ENCODE data around the gene PRR35.

Gene PRR35

GRCh38 chr16:586047-586644, 26.0 kb downstream of the PRR35 start:
- ChIA-PET POLR2A (no interaction called here), CTCF (interaction anchor here (2.5 kb wide), 1 partner anchor 11 kb away, joined by 6 read pairs; no protein-coding TSS in a partner anchor)
- no peak for DNase-seq (ENCODE audit: extremely low spot score)
- TF ChIP-seq, protein P1, sequence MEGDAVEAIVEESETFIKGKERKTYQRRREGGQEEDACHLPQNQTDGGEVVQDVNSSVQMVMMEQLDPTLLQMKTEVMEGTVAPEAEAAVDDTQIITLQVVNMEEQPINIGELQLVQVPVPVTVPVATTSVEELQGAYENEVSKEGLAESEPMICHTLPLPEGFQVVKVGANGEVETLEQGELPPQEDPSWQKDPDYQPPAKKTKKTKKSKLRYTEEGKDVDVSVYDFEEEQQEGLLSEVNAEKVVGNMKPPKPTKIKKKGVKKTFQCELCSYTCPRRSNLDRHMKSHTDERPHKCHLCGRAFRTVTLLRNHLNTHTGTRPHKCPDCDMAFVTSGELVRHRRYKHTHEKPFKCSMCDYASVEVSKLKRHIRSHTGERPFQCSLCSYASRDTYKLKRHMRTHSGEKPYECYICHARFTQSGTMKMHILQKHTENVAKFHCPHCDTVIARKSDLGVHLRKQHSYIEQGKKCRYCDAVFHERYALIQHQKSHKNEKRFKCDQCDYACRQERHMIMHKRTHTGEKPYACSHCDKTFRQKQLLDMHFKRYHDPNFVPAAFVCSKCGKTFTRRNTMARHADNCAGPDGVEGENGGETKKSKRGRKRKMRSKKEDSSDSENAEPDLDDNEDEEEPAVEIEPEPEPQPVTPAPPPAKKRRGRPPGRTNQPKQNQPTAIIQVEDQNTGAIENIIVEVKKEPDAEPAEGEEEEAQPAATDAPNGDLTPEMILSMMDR (IDR thresholded peaks at IDR 0.05; ENCODE audit: control extremely low read depth, extremely low read depth, low read depth, missing control alignments), result no peak

- CTCF ChIA-PET, result interaction anchor here (2.5 kb wide), 1 partner anchor 12 kb away, joined by 6 read pairs; no protein-coding TSS in a partner anchor
- DNase-seq (ENCODE audit: extremely low spot score), result no peak
- POLR2A ChIA-PET, result no interaction called here
- TF ChIP-seq, protein P1 (IDR thresholded peaks at IDR 0.05; ENCODE audit: control extremely low read depth, extremely low read depth, low read depth, missing control alignments), result no peak
Observed at GRCh38 chr16:586645-587590, 26.7 kb downstream of the PRR35 start.

- ChIA-PET CTCF (interaction anchor here (1.2 to 2.5 kb wide), 2 partner anchors 14 to 17 kb away, joined by 3 to 6 read pairs; no protein-coding TSS in a partner anchor), POLR2A (no interaction called here)
- no peak for DNase-seq (ENCODE audit: extremely low spot score)
- TF ChIP-seq, protein P1 (IDR thresholded peaks at IDR 0.05; ENCODE audit: control extremely low read depth, extremely low read depth, low read depth, missing control alignments), result no peak
Observed at GRCh38 chr16:588639-588888, 28.4 kb downstream of the PRR35 start.

DNA sequence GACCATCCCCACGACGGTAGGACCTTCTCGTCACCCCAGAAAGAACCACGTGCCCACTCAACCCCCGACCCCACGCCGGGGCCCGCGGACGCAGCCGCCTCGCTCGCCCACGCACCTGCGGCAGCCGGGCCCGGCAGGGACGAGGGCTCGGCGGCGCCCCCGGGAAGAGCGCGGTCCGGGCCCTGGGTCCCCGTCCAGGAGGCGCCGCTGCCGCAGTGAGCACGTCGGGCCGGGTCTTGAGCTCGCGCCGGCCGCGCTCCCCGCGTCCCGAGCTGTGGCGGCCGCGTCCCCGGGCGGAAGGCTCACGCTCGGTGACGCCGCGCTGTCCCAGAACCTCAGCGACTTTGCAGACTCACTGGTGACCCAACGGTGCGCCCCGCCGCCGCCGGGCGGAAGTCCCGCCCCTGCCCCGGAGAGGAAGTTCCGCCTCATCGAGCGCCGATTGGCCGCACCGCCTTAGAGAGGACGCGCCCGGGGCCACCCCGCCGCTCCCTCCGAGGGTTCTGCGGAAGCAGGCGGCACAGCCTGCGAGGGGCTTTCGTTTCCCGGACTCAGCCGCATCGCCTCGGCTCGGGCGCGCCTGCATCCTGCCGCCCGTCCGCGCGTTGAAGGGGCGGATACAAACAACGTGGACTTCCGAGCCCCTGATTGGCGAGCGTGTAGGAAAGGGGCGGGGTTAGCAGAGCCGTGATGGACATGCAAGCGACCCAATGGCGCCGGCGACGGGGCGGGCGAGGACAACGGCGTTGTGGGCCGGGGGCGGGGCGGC, 28.9 kb downstream of the PRR35 start:
- TF ChIP-seq, protein P1 (IDR thresholded peaks at IDR 0.05; ENCODE audit: control extremely low read depth, extremely low read depth, low read depth, missing control alignments), result no peak
- DNase-seq (ENCODE audit: extremely low spot score), result peak; percentile 92
- ChIA-PET CTCF (interaction anchor here (1.2 to 2.5 kb wide), 2 partner anchors 14 to 17 kb away, joined by 3 to 6 read pairs; no protein-coding TSS in a partner anchor), POLR2A (no interaction called here)

DNA sequence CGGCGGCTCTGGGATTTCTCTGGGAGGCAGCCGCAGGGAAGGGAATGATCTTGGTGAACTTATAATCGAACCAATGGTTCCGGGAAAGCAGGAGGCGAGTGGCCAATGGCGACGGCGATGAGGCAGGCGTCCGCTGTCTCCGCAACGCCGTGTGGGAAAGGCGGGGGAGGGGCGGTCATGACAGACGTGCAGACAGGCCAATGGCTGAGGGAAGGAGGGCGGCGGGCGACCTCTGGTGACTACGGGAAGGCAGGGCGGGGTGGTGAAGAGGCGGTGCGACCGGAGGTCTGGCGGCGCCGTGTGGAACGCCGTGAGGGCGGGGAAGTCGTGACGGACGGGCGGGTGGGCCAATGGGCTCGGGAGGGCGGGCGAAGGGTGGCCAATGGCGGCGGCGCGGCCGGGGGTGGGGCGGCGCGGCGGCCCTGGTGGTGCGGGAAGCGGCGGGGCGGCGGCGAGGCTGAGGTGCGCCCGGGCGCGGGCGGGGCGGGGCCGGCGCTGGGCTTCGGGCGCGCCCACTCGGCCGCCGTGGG, 29.5 kb downstream of the PRR35 start, which contains the start of gene RAB40C:
Gene RAB40C, plus strand, starts transcription at position 409 of the 530 bp plus-strand sequence. CDS start 226 bp downstream, outside the sequence.
- CTCF ChIA-PET, result interaction anchor here (0.9 to 1.3 kb wide), 2 partner anchors 16 to 483 kb away, joined by 3 read pairs; no protein-coding TSS in a partner anchor
- TF ChIP-seq, protein P1 (IDR thresholded peaks at IDR 0.05; ENCODE audit: control extremely low read depth, extremely low read depth, low read depth, missing control alignments), result peak; percentile 17
- POLR2A ChIA-PET, result no interaction called here
- peak; percentile 99 for DNase-seq (ENCODE audit: extremely low spot score)

Measured in GM10248 (cell line).